CD4-positive, alpha-beta T cell treated with Interleukin-6 for 4 hours (primary cell): ENCODE results near the gene ACKR3.

Source experiments
- DNase-seq: peaks from one replicate; pipeline ENCODE4 v3.0.0-alpha.2; 2020; ENCODE audit warnings: mixed read lengths

Gene ACKR3

DNA sequence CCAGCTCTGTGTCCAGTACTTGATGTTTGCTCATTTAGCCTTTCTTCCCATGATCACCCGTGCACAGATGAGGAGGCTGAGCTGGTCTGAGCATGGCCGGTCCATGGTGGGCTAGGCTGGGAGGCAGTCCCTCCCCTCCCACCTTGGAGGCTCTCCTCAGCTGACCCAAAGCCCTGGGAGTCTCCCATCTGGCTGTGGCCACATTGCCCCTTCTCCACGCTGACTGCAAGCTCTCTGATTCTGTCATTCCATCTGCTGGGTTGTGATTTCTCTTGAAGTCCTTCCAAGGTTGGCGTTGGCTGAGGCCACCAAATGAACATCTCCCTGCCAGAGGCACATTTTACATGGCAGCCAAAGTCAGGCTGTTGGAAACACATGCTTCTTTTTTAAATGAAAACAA is 44.0 kb downstream of the ACKR3 start:
- no peak for DNase-seq

DNA sequence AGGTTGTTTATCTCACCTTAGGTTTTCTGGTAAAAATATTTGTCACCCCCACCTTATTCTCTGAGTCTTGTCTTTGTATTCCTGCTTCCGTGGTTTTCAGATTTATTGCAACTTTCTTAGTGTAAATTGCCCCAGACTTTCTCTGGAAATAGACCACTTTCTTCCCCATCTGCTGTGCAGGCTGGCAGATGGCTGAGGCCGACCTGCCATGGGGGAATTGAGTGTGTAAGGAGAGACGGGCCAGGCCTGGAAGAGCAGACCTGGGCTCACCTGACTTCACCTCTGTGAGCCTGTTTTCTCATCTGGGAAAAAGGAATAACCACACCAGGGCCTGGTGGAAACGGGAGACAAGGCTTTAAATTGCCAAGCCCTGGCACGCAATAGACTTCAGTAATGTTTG is 44.9 kb downstream of the ACKR3 start:
- DNase-seq = no peak

DNA sequence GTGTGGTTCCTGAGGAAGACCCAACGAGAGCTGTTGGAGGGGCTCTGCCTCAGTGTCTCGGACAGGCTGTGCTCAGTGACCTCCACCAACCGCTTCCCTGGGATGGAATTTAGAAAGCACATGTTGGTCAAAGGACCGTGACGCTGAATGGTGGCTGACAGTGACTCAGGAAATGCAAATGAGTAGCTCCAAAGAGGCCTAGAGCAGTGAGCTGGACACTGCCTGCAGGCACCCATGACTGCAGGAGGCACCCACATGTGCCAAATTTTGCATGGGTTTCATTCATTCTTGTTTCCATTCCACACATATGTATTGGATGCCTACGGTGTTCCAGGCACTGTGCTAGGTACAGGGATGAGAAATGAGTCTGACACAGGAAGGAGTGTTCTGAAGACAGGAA is 46.4 kb downstream of the ACKR3 start:
- no peak for DNase-seq

DNA sequence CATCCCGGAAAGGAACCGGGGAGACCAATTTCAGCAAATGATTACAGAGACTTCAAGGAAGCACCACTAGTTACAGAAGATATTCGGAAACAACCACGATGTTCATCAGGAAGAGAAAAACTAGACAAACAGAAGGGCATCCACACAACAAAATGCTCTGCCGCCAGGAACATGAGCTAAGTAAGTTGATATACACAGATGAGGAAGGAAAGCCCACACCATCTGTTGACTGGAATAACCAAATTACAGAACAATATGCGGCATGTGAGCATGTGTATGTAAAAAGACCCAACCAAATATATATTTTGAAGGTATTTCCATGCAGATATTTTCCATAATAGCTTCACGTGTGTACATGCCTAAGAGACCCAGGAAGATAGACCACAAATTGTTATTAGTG is 47.0 kb downstream of the ACKR3 start:
- DNase-seq = no peak

DNA sequence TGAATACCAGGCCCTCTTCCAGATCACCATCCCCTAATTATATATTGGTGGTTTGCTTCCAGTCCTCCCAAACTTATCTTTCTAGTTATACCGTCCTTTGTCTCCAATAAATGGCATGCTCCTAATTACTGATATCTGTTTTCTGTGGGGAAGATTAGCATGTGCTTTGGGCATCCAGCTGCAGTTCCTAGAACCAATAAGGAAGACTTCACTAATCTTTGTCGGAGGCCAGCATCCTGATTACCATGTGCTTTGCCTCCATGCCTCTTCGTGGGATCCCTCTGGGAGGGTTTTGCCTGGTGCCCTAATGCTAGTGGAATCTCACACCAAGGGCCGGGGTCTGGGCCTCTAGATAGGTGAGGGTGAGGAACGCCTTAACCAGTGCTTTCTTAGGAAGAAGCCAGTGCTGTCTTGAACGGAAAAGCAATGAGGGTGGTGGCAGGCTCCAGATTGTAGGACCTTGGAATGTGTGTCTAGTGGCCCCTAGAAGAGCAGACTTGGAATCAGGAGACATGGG is 47.7 kb downstream of the ACKR3 start:
- DNase-seq = no peak

DNA sequence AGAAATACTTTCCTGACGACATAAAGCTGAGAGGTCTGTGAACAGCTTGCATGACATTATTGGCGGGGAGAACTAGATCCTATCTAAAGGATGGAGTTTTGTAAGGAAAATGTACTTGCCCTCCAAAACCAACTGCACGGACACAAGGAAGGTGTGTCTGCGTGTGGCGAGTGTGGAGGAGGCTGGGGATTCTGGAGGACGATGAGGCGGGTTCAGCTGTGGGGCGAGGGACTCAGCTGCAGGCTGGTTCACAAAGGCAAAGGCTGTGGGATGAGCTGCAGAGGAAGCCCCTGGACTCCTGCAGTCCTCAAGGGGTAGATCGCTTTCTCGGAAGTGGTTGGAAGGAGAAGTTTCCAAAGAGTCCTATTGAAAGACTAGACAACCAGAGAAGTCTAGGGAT is 48.2 kb downstream of the ACKR3 start:
- no peak for DNase-seq

DNA sequence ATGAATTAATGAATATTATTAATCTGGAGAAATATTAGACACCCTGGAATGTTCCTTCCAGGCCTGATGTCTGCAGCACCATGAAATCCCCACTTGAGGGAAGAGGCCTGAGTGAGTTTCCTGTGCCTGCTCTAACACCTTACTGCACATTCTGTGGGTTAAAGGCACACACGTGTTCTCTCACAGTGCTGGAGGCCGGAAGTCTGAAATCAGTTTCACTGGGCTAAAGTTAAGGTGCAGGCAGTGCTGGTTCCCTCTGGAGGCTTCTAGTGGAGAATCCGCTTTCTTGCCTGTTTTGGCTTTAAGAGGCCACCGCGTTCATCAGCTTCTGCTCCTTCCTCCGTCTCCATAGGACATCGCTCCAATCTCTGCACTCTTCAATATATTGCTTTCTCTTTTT is 48.7 kb downstream of the ACKR3 start:
- DNase-seq = no peak

DNA sequence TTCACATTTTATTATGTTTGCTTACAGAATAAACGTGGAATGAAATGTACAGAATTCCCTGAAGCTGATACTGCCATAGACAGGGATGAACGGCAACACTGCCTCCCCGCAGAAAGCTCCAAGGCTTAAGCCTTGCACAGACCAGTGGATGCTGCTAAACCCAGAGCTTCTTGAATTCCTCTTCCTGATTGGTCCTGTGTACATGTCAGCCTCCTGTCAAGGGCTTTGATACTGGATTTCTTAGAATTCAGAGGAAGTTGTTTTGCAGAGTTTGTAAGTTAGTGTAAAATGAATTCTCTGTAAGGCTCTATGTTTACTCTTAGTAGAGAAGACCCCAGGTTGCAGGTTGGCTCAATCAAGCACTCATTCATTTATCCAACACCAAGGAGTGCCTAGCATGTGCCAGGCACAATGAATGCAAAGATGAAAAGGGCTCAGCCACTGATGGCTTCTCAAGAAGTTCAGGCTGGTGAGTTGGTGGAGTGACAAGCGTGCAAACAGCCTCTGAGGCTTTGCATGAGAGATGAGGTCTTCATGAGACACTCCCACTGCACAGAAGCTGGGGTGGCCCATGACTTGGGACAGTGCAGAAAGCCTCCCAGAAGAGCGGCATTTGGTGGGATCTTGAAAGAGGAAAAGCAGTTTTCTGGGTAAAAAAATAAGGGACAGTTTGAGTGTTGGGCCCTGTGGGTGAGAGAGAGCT is 50.4 kb downstream of the ACKR3 start:
- DNase-seq = no peak

DNA sequence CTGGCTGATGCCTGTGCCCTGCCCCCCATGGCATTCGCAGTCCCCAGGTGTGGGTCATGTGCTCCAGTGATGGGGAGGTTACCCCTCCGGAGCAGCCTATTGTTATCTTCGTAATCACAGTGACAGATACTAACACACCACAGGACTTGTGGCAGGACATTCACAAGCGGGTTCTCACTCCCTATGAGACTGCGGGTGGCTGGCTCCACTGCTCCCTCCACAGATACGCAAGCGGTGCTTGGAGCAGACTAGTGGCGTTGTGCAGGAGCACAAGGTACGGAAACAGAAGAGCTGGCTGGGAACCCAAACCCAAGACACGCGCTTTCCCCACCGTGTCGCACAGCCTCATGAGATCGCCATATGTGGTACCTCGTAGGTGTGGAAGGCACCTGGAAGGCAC is 52.2 kb downstream of the ACKR3 start:
- no peak for DNase-seq

DNA sequence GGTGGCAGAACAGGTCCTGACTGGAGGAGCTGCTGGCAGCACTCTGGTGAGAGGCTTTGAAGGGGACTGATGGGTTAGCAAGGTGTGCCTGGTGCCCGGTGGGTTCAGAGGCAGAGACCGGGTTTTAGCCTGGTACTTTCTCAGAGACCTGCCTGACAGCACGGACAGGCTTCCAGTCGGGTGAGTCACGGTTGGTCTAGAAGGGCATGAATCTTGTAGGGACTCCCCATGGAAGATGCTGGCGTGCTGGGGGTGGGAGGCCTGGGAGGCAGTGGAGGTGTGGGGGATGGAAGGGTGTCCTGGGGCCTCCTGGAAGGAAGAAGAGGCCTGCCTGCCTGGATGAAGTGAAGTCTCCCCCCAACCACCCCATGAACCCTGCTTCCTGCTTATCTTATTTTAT is 52.6 kb downstream of the ACKR3 start:
- no peak for DNase-seq

DNA sequence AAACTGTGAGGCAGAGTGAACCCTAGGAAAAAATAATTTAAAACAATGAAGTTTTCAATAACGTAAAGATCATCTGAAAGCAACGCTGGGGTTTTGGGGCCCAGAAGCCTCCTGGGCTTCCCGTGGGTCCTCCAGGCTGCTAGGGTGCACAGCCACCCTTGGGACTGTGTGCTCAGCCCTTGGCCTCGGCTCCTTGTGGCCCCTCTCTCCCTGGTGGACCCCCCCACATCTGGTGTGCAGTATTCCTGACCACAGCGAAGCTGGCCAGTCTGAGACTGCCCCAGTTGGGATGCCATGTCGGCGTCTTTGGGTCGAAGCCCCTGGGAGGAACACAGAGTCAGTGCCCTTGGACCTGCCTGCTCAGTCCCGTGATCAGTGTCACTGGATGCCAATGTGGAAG is 53.0 kb downstream of the ACKR3 start:
- no peak for DNase-seq

DNA sequence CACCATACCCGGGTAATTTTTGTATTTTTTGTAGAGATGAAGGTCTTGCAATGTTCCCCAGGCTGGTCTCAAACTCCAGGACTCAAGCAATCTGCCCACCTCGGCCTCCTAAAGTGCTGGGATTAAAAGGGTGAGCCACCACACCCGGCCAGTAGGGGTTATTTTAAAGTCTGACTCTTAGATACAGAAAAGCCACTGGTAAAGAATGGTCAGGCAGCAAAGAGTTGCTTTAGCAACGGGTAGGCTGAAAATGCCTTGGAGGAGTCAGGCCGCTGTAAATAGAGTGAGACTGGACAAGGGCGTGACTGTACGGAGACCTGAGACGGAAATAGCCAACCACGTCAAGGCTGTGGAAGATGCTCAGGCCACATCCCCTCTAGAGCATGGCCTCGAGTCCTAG is 54.2 kb downstream of the ACKR3 start:
- no peak for DNase-seq

DNA sequence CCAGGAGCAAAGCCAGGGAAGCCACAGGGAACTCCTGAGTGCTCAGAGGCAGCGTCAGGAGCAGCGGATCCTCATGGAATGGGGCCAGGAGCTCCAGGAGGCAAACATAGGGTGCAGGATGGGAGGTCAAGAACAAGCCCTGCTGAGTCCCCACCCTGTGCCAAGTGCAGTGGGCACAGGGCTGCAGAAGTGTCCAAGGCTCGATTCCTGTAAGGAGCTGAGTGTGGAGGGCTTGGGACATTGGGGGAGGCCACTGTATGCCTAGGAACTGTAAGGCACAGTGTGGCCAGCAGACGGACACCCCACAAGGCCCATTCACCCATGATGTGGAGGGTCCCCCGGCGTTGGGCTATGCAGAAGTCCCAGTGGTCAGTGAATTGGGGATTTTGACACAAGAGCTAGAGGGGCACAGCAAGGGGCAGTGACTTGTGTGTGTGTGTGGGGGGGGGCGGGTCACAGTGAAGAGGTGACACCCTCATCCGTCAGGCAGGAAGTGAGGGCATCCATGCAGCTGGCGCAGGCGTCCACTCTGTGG is 55.6 kb downstream of the ACKR3 start:
- DNase-seq = no peak

DNA sequence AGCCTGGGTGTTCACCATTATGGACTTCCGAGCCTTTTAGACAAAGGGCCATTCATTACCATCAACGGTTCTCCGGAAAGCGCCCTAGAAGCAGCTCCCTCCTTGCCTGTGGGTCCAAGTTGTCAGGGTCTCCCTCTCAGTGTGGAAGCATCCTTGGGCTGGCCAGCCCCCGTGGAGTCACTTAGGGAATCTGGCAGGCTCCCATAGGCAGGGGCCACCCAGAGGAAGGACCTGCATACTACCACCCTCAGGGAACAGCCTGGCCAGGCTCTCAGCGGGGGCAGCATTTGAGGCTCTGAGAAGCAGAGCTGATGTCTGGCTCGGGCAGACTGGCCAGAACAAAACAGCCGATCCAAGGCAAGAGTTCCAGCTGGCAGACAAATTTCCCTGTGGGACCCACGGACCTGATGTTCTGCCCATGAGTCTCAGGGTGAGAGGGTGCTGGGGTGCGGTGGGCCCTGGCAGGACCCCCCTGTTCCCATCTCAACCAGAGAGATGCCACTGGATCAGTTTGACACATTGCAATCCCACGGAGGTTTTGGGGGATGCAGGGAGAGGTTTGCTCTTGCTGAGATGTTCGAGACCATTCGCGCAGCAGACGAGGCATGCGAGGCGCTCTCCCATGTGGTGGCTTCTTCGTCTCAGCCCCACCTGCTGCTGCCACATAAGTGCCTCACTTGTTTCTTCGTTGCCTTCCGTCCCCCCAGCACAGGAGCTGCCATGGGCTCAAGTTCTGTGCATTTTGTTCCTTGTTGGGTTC is 56.9 kb downstream of the ACKR3 start:
- DNase-seq = no peak

DNA sequence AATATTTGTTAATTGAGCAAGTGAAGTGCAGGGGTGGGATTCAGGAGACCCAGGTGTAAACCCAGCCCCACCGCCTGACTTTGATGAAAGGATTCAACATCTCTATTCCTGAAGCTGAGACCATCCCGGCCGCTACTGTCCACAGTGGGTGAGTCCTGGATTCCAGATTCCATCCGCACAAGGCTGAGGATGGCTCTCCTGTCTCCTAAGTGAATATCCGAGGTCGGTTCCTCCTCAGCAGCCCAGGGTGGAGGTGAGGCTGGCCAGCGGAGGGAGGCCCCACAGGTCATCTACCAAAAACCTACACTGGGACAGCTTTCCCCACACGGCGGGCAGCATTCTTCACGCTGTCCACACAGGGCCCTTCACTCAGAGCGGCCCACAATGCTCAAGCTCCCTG is 57.6 kb downstream of the ACKR3 start:
- no peak for DNase-seq

DNA sequence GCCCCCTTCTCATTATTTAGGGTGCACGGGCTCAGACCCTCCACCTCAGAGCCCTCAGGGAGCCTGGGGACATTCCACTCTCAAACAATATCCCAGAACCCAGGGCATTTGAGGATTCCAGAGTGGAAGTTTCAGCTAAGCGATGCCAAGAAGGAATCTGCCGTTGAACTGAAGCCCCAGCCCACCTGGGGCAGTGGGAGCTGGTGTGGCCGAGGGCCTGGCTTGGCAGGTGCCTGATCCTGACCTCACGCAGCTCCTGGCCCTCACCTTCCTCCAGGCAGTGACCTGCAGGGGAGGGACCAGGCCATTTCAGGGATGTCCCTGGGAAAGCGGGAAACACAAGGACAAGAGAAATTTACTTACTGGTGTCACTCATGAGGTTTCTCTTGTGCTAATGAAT is 58.2 kb downstream of the ACKR3 start:
- no peak for DNase-seq

DNA sequence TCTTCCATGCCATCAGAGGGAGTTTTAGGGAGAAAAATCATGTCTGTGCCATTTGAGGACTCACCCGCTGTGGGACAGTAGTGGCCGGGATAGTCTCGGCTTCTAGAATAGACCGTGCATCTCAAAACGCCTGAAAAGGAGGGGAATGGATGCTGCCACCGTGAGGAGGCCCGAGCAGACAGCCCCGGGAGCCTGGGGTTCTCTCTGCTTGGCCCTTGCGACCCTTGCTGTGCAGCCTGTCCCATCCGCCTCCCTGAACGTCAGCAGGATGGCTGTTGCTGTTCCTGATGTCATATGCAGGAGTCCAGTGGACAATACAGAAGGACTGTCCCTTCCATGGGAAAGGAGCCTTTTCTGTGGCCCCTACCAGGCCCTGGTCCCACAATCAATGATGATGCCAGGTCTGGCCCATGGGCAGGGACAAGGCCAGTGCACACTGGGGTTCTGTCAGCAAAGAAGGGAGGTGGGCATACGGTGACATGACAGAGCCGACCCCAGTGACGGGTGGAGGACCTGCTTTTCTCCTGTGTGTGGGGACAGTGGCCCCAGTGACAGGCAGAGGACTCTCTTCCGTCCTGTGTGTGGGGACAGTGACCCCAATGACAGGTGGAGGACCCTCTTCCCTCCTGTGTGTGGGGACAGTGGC is 58.8 kb downstream of the ACKR3 start:
- no peak for DNase-seq

DNA sequence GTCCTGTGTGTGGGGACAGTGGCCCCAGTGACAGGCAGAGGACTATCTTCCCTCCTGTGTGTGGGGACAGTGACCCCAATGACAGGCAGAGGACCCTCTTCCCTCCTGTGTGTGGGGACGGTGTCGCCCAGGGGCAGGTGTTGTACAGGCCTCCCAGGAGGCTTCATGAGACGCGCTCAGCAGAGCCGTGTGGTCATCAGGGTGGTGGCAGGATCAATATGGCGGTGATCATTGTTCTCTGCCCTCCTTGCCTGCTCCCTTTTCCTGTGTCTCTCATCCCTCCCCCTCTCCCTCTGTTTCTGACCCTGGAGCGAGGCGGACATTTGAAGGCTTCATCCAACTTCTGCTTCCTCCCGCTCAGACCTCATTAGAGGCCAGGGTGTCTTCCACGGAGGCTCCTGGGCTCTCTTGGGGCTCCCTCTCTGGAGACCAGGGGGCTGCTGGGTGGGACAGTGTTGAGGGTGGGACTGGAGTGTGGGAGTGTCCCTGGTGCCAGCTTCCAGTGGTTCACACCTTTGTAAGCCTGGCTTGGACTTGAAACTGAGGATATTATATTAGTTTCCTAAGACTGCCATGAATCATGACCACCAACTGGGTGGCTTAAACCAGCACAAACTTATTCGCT is 59.5 kb downstream of the ACKR3 start:
- DNase-seq = no peak

DNA sequence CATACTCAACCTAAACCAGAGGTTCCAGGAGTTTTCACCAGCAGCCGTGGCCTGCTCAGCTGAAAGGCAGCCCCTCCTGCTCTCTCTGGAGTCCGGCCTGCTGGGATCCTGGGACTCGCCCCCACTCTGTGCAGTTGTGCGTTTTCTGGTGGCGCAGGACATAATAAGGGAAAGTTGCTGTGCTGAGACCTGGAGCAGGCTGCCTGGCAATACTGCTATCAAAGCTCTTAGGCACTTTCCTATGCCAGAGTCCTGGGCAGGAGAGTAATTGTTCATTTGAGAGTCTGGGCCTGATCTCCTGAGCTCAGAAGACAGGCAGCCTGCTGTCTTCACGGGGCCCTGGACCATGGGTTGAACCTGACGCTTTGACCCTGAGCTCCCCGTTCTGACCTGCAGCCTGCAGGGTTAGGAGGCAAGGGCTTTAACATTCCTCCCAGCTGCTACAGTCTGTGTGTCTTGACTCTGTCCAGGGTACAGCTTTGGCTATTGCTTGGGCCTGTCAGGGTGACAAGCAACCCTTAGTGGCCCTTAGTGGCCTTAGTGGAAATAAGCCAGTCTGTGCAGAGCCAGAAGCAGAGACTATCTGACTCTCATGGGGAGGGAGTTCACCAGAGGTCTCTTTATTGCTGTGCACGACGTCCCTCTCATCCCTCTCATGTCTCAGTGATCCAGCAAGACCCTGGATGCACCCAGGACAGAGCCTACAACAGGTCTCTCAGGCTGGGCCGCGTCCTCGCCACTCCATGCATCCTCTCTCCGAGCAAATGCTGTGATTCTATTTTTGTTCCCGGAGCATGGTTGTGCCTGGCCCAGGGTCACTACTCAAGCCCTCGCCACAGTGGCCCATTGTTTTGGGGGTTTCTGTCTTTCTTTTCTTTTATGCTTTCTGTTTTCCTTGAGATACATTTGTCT is 60.6 kb downstream of the ACKR3 start:
- DNase-seq = no peak

DNA sequence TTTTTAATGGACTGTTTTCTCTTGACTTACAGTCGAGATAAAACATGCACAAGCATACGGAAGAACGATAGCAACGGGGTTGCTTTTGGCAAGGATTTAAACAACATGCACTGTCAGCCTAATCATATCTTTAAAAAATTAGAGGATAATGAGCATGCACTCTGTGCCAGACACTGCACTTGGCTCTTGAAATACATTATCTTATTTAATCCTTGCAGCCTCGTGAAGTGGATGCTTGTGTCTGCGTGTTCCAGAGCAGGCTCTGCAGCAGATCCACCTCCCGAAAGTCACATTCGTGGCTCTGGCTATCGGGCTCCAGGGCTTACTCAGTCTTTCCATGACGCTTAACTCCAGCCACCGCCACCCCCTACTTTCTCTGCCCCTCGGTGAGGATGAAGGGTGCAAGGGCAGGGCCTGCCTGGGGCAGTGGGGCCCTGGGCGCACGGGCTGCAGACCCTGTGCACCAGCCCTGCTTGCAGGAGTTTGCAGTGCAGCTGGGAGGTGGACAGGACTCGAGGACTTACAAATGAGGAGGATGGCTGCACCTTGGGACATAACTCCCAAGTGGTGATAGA is 61.7 kb downstream of the ACKR3 start:
- no peak for DNase-seq

DNA sequence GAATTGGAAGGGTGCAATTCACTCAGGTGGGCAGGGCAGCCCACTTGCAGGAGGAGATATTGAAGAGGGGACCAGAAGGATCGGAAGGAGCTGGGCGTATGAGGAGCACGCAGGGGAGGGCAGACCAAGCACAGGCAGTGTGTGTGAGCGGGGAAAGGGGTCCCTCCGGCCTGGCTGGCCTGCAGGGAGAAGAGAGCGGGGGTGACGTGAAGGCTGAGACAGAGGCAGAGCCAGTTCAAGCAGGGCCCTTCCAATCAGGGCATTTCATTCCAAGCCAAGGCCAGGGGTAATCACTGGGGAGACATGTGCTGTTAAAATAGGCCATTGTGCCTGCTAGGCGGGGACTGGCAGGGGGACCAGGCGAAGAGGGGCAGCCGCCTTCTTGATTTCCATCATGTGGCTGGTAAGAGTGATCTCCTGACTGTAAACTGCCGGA is 62.2 kb downstream of the ACKR3 start:
- DNase-seq = no peak
